ENCODE measurements around the gene INSIG2.

DNA sequence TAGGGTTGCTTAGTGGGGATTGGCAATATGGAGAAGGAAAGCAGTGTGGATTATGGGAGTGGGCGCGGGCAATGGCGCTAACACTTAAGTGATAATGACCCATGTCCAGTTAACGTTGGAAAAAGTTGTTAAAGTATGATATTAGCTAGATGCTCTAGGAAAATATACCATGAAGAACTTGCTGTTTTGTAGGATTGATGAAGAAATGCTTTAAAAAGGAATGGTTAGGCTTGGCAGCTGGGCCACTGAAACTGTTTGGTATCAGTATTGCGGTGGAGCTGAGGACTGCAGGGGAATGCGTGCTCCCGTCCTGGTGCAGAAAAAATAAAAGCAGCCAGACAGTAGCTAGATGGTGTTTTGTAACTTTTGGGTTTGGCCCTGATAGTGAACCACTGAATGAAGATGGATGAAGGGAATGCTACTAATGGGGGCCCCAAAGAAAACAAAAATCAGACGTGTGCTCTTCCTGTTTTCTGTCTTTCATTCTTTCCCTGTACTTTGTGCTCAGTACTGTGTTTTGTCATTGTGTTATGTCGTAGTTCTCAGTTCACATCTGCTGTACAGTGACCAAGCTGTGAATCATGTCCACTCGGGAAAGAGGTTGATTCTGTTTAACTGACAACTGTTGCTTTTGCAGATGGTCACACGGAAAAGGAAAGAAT is 999 bp downstream of the INSIG2 start:
- TF ChIP-seq, protein P1, sequence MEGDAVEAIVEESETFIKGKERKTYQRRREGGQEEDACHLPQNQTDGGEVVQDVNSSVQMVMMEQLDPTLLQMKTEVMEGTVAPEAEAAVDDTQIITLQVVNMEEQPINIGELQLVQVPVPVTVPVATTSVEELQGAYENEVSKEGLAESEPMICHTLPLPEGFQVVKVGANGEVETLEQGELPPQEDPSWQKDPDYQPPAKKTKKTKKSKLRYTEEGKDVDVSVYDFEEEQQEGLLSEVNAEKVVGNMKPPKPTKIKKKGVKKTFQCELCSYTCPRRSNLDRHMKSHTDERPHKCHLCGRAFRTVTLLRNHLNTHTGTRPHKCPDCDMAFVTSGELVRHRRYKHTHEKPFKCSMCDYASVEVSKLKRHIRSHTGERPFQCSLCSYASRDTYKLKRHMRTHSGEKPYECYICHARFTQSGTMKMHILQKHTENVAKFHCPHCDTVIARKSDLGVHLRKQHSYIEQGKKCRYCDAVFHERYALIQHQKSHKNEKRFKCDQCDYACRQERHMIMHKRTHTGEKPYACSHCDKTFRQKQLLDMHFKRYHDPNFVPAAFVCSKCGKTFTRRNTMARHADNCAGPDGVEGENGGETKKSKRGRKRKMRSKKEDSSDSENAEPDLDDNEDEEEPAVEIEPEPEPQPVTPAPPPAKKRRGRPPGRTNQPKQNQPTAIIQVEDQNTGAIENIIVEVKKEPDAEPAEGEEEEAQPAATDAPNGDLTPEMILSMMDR (IDR thresholded peaks at IDR 0.05), result peak; percentile 36
- TF ChIP-seq EZH2 (IDR thresholded peaks at IDR 0.05) (no peak), EZH2phosphoT487 (IDR thresholded peaks at IDR 0.05) (no peak)

Measured in neural progenitor cell (in vitro differentiated cells).